ENCODE results near the gene CHPF. TPM values are rescaled to one million over a fixed set of nuclear protein-coding genes. Genes with fewer than 3 reads are reported as not detected.
A peak's percentile ranks its signal among the peaks of the same experiment; 100 is the strongest.

The CHPF gene
- total RNA-seq, 5 donors from 2014 or later (not counting 1 experiment from before 2014, with no cell fraction given): 5.0 to 12.8 (median 10.8) TPM

GRCh38 chr2:219540784-219541504 is 2.7 kb downstream of the CHPF start:
- Mint-ChIP-seq H3K4me3 (peak overlapping the region; percentile 46 to 89 (median 84)), H3K36me3 (no peaks in the 10 kb centered on the region), H3K4me1 (peaks cover 24 to 28% (median 27%) of the 10 kb centered on the region in 3 donors), H3K27me3 (peaks cover 0 to under 1% of the 10 kb centered on the region in 2 donors), H3K9me3 (no peaks in the 10 kb centered on the region), H3K27ac (no peak overlapping the region)
- H3K9me3 ChIP-seq: no peaks in the 10 kb centered on the region
- H3K36me3 ChIP-seq (ENCODE audit: control insufficient read depth in 2 of 2, extremely low read depth in 1 of 2, insufficient read depth in 1 of 2, low read length in 1 of 2): peaks cover 0 to 12% of the 10 kb centered on the region in 2 donors
- H3K27me3 ChIP-seq (replicated peaks in 1 of 2; ENCODE audit: control insufficient read depth in 2 of 2, extremely low read depth in 1 of 2, insufficient read depth in 2 of 2, low read length in 1 of 2): peaks cover 0 to 22% of the 10 kb centered on the region in 2 experiments
- WGBS (ENCODE audit: insufficient coverage): 89% methylated on average over 5 of the region's 12 CpGs
- no peak for DNase-seq
- no peak for ATAC-seq (replicated peaks in 1 of 4)
- ChIA-PET POLR2A (no interaction called here), CTCF (interaction anchor here (0.5 to 2.8 kb wide), 37 partner anchors 9 to 154 kb away, joined by 3 to 13 read pairs (median 4); partner anchors contain the start of genes DNPEP (in 1 of the 2) and GMPPA (in 1 of the 2))
- H3K4me3 ChIP-seq (ENCODE audit: control insufficient read depth in 1 of 2, extremely low read depth in 1 of 2, low read length in 1 of 2): no peak overlapping the region
- H3K4me1 ChIP-seq (ENCODE audit: control insufficient read depth in 1 of 2, extremely low read depth in 1 of 2, insufficient read depth in 2 of 2, low read length in 2 of 2): peaks cover 10 to 33% of the 10 kb centered on the region in 2 experiments
- no peak overlapping the region for H3K27ac ChIP-seq (ENCODE audit: low read length)

- DNase-seq (no peak), ATAC-seq (replicated peaks in 1 of 4) (no peak)
- no peak overlapping the region for H3K27ac ChIP-seq (ENCODE audit: low read length)
- 94% methylated on average over 46 of the region's 46 CpGs for WGBS (ENCODE audit: insufficient coverage)
- peaks cover 24 to 28% (median 27%) of the 10 kb centered on the region in 3 donors for H3K4me1 Mint-ChIP-seq
- H3K27me3 ChIP-seq (replicated peaks in 1 of 2; ENCODE audit: control insufficient read depth in 2 of 2, extremely low read depth in 1 of 2, insufficient read depth in 2 of 2, low read length in 1 of 2): peaks cover 0 to 25% of the 10 kb centered on the region in 2 experiments
- peaks cover 0 to 12% of the 10 kb centered on the region in 2 donors for H3K36me3 ChIP-seq (ENCODE audit: control insufficient read depth in 2 of 2, extremely low read depth in 1 of 2, insufficient read depth in 1 of 2, low read length in 1 of 2)
- no peak overlapping the region for H3K4me3 ChIP-seq (ENCODE audit: control insufficient read depth in 1 of 2, extremely low read depth in 1 of 2, low read length in 1 of 2)
- CTCF ChIA-PET: interaction anchor here (0.6 to 2.8 kb wide), 14 partner anchors 10 to 105 kb away, joined by 3 to 13 read pairs (median 4); partner anchors contain the start of gene GMPPA (in 1 of the 2)
- H3K27ac Mint-ChIP-seq: no peak overlapping the region
- H3K9me3 Mint-ChIP-seq: no peaks in the 10 kb centered on the region
- POLR2A ChIA-PET: no interaction called here
- no peaks in the 10 kb centered on the region for H3K36me3 Mint-ChIP-seq
- H3K9me3 ChIP-seq: no peaks in the 10 kb centered on the region
- no peak overlapping the region for H3K4me3 Mint-ChIP-seq
- peaks cover 0 to 3% of the 10 kb centered on the region in 2 donors for H3K27me3 Mint-ChIP-seq
- H3K4me1 ChIP-seq (ENCODE audit: control insufficient read depth in 1 of 2, extremely low read depth in 1 of 2, insufficient read depth in 2 of 2, low read length in 2 of 2): peaks cover 10 to 33% of the 10 kb centered on the region in 2 experiments
Observed at GRCh38 chr2:219539926-219540678, 3.5 kb downstream of the CHPF start.

- Mint-ChIP-seq H3K4me1 (peaks cover 15 to 19% (median 19%) of the 10 kb centered on the region in 3 donors), H3K27me3 (peaks cover 0 to 3% of the 10 kb centered on the region in 2 donors), H3K27ac (no peak overlapping the region), H3K4me3 (no peak overlapping the region), H3K36me3 (no peaks in the 10 kb centered on the region), H3K9me3 (no peaks in the 10 kb centered on the region)
- Histone ChIP-seq H3K36me3 (ENCODE audit: control insufficient read depth in 2 of 2, extremely low read depth in 1 of 2, insufficient read depth in 1 of 2, low read length in 1 of 2) (peaks cover 0 to 12% of the 10 kb centered on the region in 2 donors), H3K9me3 (no peaks in the 10 kb centered on the region), H3K4me1 (ENCODE audit: control insufficient read depth in 1 of 2, extremely low read depth in 1 of 2, insufficient read depth in 2 of 2, low read length in 2 of 2) (peaks cover 10 to 28% of the 10 kb centered on the region in 2 experiments), H3K4me3 (ENCODE audit: control insufficient read depth in 1 of 2, extremely low read depth in 1 of 2, low read length in 1 of 2) (no peak overlapping the region), H3K27me3 (replicated peaks in 1 of 2; ENCODE audit: control insufficient read depth in 2 of 2, extremely low read depth in 1 of 2, insufficient read depth in 2 of 2, low read length in 1 of 2) (peaks cover 0 to 34% of the 10 kb centered on the region in 2 experiments), H3K27ac (ENCODE audit: low read length) (no peak overlapping the region)
- DNase-seq: no peak
- ATAC-seq (replicated peaks in 1 of 4): no peak
- ChIA-PET CTCF (interaction anchor here (0.6 to 1.0 kb wide), 4 partner anchors 9 to 65 kb away, joined by 3 to 4 read pairs (median 3); no protein-coding TSS in a partner anchor), POLR2A (no interaction called here)
- 91% methylated on average over 26 of the region's 32 CpGs for WGBS (ENCODE audit: insufficient coverage)
Observed at GRCh38 chr2:219538956-219539788, 4.4 kb downstream of the CHPF start.

GRCh38 chr2:219538504-219538951 is 5.1 kb downstream of the CHPF start:
- Histone ChIP-seq H3K27me3 (replicated peaks in 1 of 2; ENCODE audit: control insufficient read depth in 2 of 2, extremely low read depth in 1 of 2, insufficient read depth in 2 of 2, low read length in 1 of 2) (peaks cover 0 to 35% of the 10 kb centered on the region in 2 experiments), H3K4me3 (ENCODE audit: control insufficient read depth in 1 of 2, extremely low read depth in 1 of 2, low read length in 1 of 2) (no peak overlapping the region), H3K4me1 (ENCODE audit: control insufficient read depth in 1 of 2, extremely low read depth in 1 of 2, insufficient read depth in 2 of 2, low read length in 2 of 2) (peaks cover 10 to 22% of the 10 kb centered on the region in 2 experiments), H3K27ac (ENCODE audit: low read length) (no peak overlapping the region), H3K9me3 (no peaks in the 10 kb centered on the region), H3K36me3 (ENCODE audit: control insufficient read depth in 2 of 2, extremely low read depth in 1 of 2, insufficient read depth in 1 of 2, low read length in 1 of 2) (peaks cover 0 to 12% of the 10 kb centered on the region in 2 donors)
- peaks cover 0 to 7% of the 10 kb centered on the region in 2 donors for H3K27me3 Mint-ChIP-seq
- no peak overlapping the region for H3K4me3 Mint-ChIP-seq
- 100% methylated on average over 1 of the region's 6 CpGs for WGBS (ENCODE audit: insufficient coverage)
- no peak overlapping the region for H3K27ac Mint-ChIP-seq
- no peaks in the 10 kb centered on the region for H3K36me3 Mint-ChIP-seq
- no peaks in the 10 kb centered on the region for H3K9me3 Mint-ChIP-seq
- no peak for DNase-seq
- ChIA-PET POLR2A (no interaction called here), CTCF (interaction anchor here (0.6 to 1.2 kb wide), 4 partner anchors 9 to 151 kb away, joined by 3 to 4 read pairs (median 3); no protein-coding TSS in a partner anchor)
- peaks cover 14 to 18% (median 17%) of the 10 kb centered on the region in 3 donors for H3K4me1 Mint-ChIP-seq
- ATAC-seq (replicated peaks in 1 of 4): no peak

GRCh38 chr2:219537657-219538488 is 5.7 kb downstream of the CHPF start:
- no peak overlapping the region for H3K27ac ChIP-seq (ENCODE audit: low read length)
- DNase-seq: no peak
- H3K36me3 ChIP-seq (ENCODE audit: control insufficient read depth in 2 of 2, extremely low read depth in 1 of 2, insufficient read depth in 1 of 2, low read length in 1 of 2): peaks cover 0 to 12% of the 10 kb centered on the region in 2 donors
- Mint-ChIP-seq H3K27me3 (peaks cover 0 to 11% of the 10 kb centered on the region in 2 donors), H3K4me3 (no peak overlapping the region), H3K9me3 (no peaks in the 10 kb centered on the region), H3K4me1 (peaks cover 13 to 18% (median 17%) of the 10 kb centered on the region in 3 donors), H3K27ac (no peak overlapping the region), H3K36me3 (no peaks in the 10 kb centered on the region)
- H3K4me3 ChIP-seq (ENCODE audit: control insufficient read depth in 1 of 2, extremely low read depth in 1 of 2, low read length in 1 of 2): no peak overlapping the region
- H3K27me3 ChIP-seq (replicated peaks in 1 of 2; ENCODE audit: control insufficient read depth in 2 of 2, extremely low read depth in 1 of 2, insufficient read depth in 2 of 2, low read length in 1 of 2): peaks cover 0 to 39% of the 10 kb centered on the region in 2 experiments
- CTCF ChIA-PET: interaction anchor here (0.5 to 1.2 kb wide), 4 partner anchors 10 to 152 kb away, joined by 3 to 4 read pairs (median 4); no protein-coding TSS in a partner anchor
- H3K9me3 ChIP-seq: no peaks in the 10 kb centered on the region
- H3K4me1 ChIP-seq (ENCODE audit: control insufficient read depth in 1 of 2, extremely low read depth in 1 of 2, insufficient read depth in 2 of 2, low read length in 2 of 2): peaks cover 10 to 20% of the 10 kb centered on the region in 2 experiments
- POLR2A ChIA-PET: no interaction called here
- ATAC-seq (replicated peaks in 1 of 4): no peak
- WGBS (ENCODE audit: insufficient coverage): 79% methylated on average over 5 of the region's 15 CpGs

Measured in T-cell (primary cell).